ENCODE measurements around the gene PSD2. TPM values are rescaled to one million over a fixed set of nuclear protein-coding genes. Genes with fewer than 3 reads are reported as not detected.

PSD2 gene
- total RNA-seq, 4 donors from 2014 or later = 0.08 to 0.13 (median 0.10) TPM; not detected in 1

DNA sequence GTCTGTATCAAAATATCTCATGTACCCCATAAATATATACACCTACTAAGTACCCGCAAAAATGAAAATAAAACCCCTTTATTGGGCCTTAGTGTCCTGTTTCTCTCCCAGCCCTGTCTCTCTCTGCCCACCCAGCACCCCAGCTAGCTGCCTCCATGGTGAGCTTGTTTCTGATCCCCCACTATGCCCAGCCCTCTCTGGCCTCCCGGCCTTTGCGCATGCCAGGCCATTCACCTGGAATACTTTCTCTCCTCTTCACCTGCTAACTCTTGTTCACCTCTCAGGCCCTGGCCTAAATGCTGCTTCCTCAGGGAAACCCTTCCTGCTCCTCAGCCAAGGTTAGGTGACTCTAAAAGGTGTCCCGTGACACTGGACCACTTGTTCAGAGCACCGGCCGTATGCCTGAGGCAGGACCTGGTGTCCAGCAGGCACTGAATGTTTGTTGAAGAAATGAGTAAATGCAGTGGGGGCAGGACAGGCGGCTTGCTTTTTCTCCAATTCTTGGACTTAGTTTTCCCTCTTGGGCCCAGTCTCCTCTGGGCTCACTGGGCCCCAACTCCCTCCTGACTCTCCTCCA is 58.5 kb downstream of the PSD2 start:
- Histone ChIP-seq H3K36me3 (peaks cover 13% of the 10 kb centered on the region), H3K9me3 (no peaks in the 10 kb centered on the region), H3K4me3 (no peak overlapping the region), H3K27me3 (no peaks in the 10 kb centered on the region), H3K4me1 (no peaks in the 10 kb centered on the region), H3K27ac (no peak overlapping the region)
- no peak for TF ChIP-seq POLR2AphosphoS5 (IDR thresholded peaks at IDR 0.05)
- TF ChIP-seq POLR2A (IDR thresholded peaks at IDR 0.05) = no peak
- whole genome bisulfite sequencing = 94% methylated on average over 7 of the region's 7 CpGs
- no peak for DNase-seq (ENCODE audit: low spot score in 2 of 2)

- Histone ChIP-seq H3K4me3 (no peak overlapping the region), H3K27ac (no peak overlapping the region), H3K9me3 (no peaks in the 10 kb centered on the region), H3K36me3 (peaks cover 13% of the 10 kb centered on the region), H3K4me1 (no peaks in the 10 kb centered on the region), H3K27me3 (no peaks in the 10 kb centered on the region)
- whole genome bisulfite sequencing = 97% methylated on average over 5 of the region's 5 CpGs
- TF ChIP-seq EP300 (IDR thresholded peaks at IDR 0.05) = no peak
- TF ChIP-seq, protein P1, sequence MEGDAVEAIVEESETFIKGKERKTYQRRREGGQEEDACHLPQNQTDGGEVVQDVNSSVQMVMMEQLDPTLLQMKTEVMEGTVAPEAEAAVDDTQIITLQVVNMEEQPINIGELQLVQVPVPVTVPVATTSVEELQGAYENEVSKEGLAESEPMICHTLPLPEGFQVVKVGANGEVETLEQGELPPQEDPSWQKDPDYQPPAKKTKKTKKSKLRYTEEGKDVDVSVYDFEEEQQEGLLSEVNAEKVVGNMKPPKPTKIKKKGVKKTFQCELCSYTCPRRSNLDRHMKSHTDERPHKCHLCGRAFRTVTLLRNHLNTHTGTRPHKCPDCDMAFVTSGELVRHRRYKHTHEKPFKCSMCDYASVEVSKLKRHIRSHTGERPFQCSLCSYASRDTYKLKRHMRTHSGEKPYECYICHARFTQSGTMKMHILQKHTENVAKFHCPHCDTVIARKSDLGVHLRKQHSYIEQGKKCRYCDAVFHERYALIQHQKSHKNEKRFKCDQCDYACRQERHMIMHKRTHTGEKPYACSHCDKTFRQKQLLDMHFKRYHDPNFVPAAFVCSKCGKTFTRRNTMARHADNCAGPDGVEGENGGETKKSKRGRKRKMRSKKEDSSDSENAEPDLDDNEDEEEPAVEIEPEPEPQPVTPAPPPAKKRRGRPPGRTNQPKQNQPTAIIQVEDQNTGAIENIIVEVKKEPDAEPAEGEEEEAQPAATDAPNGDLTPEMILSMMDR (IDR thresholded peaks at IDR 0.05) = no peak
- TF ChIP-seq POLR2AphosphoS5 (IDR thresholded peaks at IDR 0.05) = no peak
- no peak for TF ChIP-seq POLR2A (IDR thresholded peaks at IDR 0.05)
- DNase-seq (ENCODE audit: low spot score in 2 of 2) = no peak
These were observed 59.3 kb downstream of the PSD2 start for GRCh38 chr5:139854953-139855352.

DNA sequence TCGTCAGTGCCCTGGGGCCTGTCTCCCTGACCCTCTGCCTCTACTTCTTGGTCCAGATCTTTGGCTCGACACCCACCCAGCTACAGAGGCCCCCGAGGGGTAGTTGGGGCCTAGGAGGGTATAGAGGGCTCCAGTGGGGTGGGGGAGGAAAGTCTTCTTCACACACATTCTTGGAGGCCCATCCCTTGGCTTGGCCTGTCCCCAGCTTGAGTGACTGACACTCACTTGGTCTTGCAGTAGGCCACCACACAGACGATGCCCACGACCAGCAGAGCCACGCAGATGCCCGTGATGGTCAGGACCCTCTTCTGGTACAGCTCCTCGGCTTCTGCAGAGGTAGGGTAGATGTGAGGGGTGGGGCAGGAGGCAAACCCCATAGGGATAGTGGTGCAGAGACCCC is 59.8 kb downstream of the PSD2 start:
- peaks cover 13% of the 10 kb centered on the region for H3K36me3 ChIP-seq
- no peak overlapping the region for H3K4me3 ChIP-seq
- no peak overlapping the region for H3K27ac ChIP-seq
- WGBS = 95% methylated on average over 8 of the region's 8 CpGs
- no peaks in the 10 kb centered on the region for H3K4me1 ChIP-seq
- H3K27me3 ChIP-seq = no peaks in the 10 kb centered on the region
- TF ChIP-seq, protein P1 (IDR thresholded peaks at IDR 0.05) = no peak
- TF ChIP-seq POLR2AphosphoS5 (IDR thresholded peaks at IDR 0.05) (no peak), POLR2A (IDR thresholded peaks at IDR 0.05) (no peak), EP300 (IDR thresholded peaks at IDR 0.05) (no peak)
- no peaks in the 10 kb centered on the region for H3K9me3 ChIP-seq
- DNase-seq (ENCODE audit: low spot score in 2 of 2) = no peak

DNA sequence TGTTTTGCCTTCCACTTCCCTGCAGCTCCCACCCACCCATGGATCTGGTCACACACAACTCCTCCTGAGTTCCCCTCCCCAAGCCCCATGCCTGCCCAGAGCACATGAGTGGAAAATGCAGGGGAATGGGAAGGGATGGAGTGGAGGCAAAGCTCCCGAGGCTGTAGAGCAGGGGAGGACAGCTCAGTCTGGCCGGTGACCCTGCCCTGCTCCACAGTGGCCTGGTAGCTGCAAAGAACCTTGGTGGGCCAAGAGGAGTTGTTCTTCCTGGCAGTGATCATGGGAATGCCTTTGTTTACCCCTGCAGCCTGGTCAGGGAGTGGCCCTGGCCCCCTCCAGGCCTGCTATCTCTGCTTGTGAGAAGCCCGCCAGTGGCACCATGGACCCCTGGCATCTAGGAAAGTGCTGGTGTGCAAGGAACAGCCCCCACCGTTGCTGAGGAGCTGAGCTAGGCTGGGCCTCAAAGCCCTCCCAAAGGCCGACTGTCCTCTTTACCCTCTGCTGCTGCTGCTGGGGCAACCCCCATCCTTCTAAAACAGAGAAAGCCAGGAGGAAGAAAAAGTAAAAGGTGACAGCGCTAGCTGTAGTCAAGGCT is 60.4 kb downstream of the PSD2 start:
- TF ChIP-seq, protein P1 (IDR thresholded peaks at IDR 0.05) = no peak
- no peak for DNase-seq (ENCODE audit: low spot score in 2 of 2)
- Histone ChIP-seq H3K36me3 (peaks cover 13% of the 10 kb centered on the region), H3K4me1 (no peaks in the 10 kb centered on the region), H3K9me3 (no peaks in the 10 kb centered on the region), H3K27ac (no peak overlapping the region), H3K27me3 (no peaks in the 10 kb centered on the region), H3K4me3 (no peak overlapping the region)
- WGBS = 91% methylated on average over 4 of the region's 6 CpGs

DNA sequence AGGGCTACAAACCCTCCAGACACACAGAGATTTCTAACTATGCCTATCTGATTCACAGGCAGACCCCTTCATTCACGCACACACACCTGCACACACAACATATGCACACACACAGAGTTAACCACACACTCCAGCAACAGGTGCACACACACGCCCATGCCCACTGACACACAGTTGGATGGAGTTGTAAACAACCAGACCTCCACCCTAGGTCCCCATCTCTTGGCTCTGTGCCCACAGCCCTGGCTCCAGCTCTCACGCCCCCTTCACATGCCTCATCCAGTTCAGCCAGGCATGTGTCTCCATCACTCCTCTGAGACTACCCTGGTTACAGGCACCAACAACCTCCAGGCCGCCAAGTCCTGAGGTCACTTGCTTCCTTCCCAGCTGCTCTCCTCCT is 61.1 kb downstream of the PSD2 start:
- 83% methylated on average over 4 of the region's 4 CpGs for WGBS

More for the DNA sequence above, 61.1 kb downstream of the PSD2 start:
- Histone ChIP-seq H3K4me3 (no peak overlapping the region), H3K36me3 (peaks cover 7% of the 10 kb centered on the region), H3K27ac (no peak overlapping the region), H3K4me1 (no peaks in the 10 kb centered on the region), H3K27me3 (no peaks in the 10 kb centered on the region), H3K9me3 (no peaks in the 10 kb centered on the region)
- no peak for DNase-seq (ENCODE audit: low spot score in 2 of 2)
- TF ChIP-seq POLR2A (IDR thresholded peaks at IDR 0.05) = no peak
- TF ChIP-seq, protein P1 (IDR thresholded peaks at IDR 0.05) = no peak
- TF ChIP-seq POLR2AphosphoS5 (IDR thresholded peaks at IDR 0.05) = no peak
- no peak for TF ChIP-seq EP300 (IDR thresholded peaks at IDR 0.05)
